ENCODE data around the gene ZNF12.

DNA sequence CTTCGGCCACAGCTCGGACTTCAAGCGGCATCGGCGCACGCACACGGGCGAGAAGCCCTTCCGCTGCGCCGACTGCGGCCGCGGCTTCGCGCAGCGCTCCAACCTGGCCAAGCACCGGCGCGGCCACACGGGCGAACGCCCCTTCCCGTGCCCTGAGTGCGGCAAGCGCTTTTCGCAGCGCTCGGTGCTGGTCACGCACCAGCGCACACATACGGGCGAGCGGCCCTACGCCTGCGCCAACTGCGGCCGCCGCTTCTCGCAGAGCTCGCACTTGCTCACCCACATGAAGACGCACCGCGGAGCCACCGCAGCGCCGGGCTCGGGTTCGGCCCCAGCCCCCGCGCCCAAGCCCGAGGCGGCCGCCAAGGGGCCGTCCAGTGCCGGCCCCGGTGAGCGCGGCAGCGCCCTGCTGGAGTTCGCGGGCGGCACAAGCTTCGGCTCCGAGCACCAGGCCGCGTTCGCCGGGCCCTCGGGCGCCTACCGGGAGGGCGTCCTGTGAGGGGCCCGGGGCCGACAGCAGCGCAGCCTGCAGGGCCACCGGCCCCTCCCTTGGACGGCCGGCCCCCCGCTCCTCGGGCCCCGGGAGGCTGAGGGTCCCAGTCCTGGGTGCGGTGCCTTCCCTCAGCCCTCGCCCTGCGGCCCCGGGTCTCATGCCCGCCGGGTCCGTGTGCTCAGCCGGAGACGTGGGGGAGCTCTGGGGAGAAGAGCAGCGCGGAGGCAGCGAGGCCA lies 52.5 kb downstream of the ZNF12 start:
- TF ChIP-seq, protein P1, sequence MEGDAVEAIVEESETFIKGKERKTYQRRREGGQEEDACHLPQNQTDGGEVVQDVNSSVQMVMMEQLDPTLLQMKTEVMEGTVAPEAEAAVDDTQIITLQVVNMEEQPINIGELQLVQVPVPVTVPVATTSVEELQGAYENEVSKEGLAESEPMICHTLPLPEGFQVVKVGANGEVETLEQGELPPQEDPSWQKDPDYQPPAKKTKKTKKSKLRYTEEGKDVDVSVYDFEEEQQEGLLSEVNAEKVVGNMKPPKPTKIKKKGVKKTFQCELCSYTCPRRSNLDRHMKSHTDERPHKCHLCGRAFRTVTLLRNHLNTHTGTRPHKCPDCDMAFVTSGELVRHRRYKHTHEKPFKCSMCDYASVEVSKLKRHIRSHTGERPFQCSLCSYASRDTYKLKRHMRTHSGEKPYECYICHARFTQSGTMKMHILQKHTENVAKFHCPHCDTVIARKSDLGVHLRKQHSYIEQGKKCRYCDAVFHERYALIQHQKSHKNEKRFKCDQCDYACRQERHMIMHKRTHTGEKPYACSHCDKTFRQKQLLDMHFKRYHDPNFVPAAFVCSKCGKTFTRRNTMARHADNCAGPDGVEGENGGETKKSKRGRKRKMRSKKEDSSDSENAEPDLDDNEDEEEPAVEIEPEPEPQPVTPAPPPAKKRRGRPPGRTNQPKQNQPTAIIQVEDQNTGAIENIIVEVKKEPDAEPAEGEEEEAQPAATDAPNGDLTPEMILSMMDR (conservative IDR thresholded peaks at IDR 0.05; ENCODE audit: low read depth, low read length): no peak
- TF ChIP-seq EZH2 (IDR thresholded peaks at IDR 0.05; ENCODE audit: low read length, unreplicated experiment): no peak
